Activated CD8-positive, alpha-beta T cell treated with anti-CD3 and anti-CD28 coated beads for 36 hours (primary cell): ENCODE results near the gene SIK3. TPM values are rescaled to one million over a fixed set of nuclear protein-coding genes. Genes with fewer than 3 reads are reported as not detected.

Experiments
- ATAC-seq: fragments of 200-7000 bp; cut with Tn5 transposase; one replicate; pipeline ENCODE4 v1.10.0; 2021; ENCODE audit warnings: mild to moderate bottlenecking, moderate library complexity
- CTCF ChIA-PET: fragments of 350-600 bp; sonication (Branson Sonifier 250); formaldehyde crosslinking; loops from one replicate; lab custom pipeline; 2021; ENCODE audit warnings: antibody characterized with exemption; lab: Charles Lee
- POLR2A ChIA-PET: fragments of 350-600 bp; sonication (Branson Sonifier 250); formaldehyde crosslinking; loops from one replicate; lab custom pipeline; 2021; ENCODE audit warnings: antibody characterized with exemption; lab: Charles Lee
- DNase-seq: peaks from one replicate; pipeline ENCODE4 v3.0.0-alpha.2; 2020
- H3K27ac Mint-ChIP-seq: one replicate; pipeline ENCODE4 v1.8.0; 2021; ENCODE audit warnings: mild to moderate bottlenecking, mixed read lengths
- H3K27me3 Mint-ChIP-seq: one replicate; pipeline ENCODE4 v1.8.0; 2021; ENCODE audit warnings: mixed read lengths
- H3K36me3 Mint-ChIP-seq: one replicate; pipeline ENCODE4 v1.8.0; 2021; ENCODE audit warnings: low read depth, mixed read lengths
- H3K4me1 Mint-ChIP-seq: one replicate; pipeline ENCODE4 v1.8.0; 2021; ENCODE audit warnings: low read depth, mixed read lengths
- H3K4me3 Mint-ChIP-seq: one replicate; pipeline ENCODE4 v1.8.0; 2021; ENCODE audit warnings: mild to moderate bottlenecking, moderate library complexity, mixed read lengths
- H3K9me3 Mint-ChIP-seq: one replicate; pipeline ENCODE4 v1.8.0; 2021; ENCODE audit warnings: mixed read lengths
- intact Hi-C: fragments of 100-400 bp; cut with micrococcal nuclease; formaldehyde crosslinking; loops from one replicate; pipeline ENCODE4 v1.10.0; 2022
- total RNA-seq, 2 experiments: library from RNA; stranded (reverse); gene quantifications; one replicate each; pipeline ENCODE4 v1.2.3, GENCODE V29; 2021
- TF ChIP-seq, protein P1 (sequence below): fragments of 200-600 bp; IDR thresholded peaks from one replicate; pipeline ENCODE4 v1.8.0; 2022; ENCODE audit warnings: antibody characterized with exemption, mild to moderate bottlenecking

SIK3 gene
- total RNA-seq, 2 experiments from 2014 or later: 18.7 to 24.1 TPM

DNA sequence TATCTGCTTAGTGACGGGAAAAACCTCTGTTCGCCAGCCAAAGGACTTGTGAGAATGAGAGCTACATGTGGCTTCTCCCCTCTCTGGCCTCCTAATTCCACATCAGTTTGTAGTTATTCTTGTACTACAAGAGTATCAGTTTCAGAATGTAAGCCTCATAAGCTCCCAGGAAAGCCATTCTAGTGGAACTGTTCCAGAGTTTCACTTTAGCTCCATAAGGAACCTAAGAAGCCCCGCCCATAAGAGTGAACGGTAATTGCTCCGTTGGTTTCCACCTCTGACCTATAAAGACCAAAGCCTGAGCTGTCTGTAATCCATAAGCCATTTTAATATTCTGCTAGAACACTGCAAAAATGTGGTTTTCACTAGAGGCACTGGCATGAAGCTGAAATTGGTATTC, 53.0 kb downstream of the SIK3 start:
- ATAC-seq (no peak), DNase-seq (no peak)
- no peaks in the 10 kb centered on the region for H3K9me3 Mint-ChIP-seq
- intact Hi-C loops: no loop called here
- CTCF ChIA-PET: interaction anchor here (0.8 to 1.6 kb wide), 3 partner anchors 11 to 32 kb away, joined by 3 to 5 read pairs (median 3); no protein-coding TSS in a partner anchor
- H3K36me3 Mint-ChIP-seq: peaks cover 4% of the 10 kb centered on the region
- H3K27me3 Mint-ChIP-seq: no peaks in the 10 kb centered on the region
- H3K4me1 Mint-ChIP-seq: peaks cover 53% of the 10 kb centered on the region
- POLR2A ChIA-PET: interaction anchor here (1.0 to 1.6 kb wide), 4 partner anchors 13 to 50 kb away, joined by 3 to 5 read pairs (median 3); no protein-coding TSS in a partner anchor
- peak overlapping the region; percentile 16 for H3K27ac Mint-ChIP-seq
- H3K4me3 Mint-ChIP-seq: no peak overlapping the region
- TF ChIP-seq, protein P1, sequence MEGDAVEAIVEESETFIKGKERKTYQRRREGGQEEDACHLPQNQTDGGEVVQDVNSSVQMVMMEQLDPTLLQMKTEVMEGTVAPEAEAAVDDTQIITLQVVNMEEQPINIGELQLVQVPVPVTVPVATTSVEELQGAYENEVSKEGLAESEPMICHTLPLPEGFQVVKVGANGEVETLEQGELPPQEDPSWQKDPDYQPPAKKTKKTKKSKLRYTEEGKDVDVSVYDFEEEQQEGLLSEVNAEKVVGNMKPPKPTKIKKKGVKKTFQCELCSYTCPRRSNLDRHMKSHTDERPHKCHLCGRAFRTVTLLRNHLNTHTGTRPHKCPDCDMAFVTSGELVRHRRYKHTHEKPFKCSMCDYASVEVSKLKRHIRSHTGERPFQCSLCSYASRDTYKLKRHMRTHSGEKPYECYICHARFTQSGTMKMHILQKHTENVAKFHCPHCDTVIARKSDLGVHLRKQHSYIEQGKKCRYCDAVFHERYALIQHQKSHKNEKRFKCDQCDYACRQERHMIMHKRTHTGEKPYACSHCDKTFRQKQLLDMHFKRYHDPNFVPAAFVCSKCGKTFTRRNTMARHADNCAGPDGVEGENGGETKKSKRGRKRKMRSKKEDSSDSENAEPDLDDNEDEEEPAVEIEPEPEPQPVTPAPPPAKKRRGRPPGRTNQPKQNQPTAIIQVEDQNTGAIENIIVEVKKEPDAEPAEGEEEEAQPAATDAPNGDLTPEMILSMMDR: no peak

DNA sequence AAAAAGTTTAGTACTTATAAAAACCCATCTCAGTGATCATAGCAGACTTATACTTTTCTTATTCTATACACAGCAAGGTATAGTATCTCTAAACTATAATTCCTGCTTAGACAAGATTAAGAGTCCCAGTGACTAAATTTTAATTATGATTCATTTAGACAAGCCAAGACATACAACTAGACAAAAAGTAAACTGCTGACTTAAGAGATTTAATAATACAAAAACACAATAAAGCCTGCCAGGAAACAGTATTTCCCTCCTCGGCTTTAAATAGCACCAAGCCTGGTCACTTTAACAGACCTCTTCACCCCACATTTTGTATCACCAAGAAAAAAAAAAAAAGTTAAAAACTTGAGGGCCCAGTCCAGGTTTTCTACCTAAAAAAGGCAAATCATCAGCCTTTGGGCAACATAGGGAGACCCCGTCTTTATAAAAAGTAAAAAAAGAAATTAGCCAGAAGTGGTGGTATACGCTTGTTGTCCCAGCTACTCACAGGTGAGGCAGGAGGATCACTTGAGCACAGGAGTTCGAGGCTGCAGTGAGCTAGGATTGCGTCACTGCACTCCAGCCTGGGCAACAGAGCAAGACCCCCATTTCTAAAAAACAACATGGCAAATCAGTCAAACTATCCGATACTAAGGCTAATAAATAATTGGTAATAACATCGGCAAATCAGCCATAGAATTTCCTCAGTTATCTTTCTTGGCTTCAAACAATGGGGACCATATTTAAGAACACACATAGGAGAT, 53.8 kb downstream of the SIK3 start:
- Mint-ChIP-seq H3K9me3 (no peaks in the 10 kb centered on the region), H3K27me3 (no peaks in the 10 kb centered on the region), H3K36me3 (peaks cover 4% of the 10 kb centered on the region), H3K4me3 (no peak overlapping the region), H3K4me1 (peaks cover 59% of the 10 kb centered on the region), H3K27ac (peak overlapping the region; percentile 16)
- DNase-seq (no peak), ATAC-seq (no peak)
- CTCF ChIA-PET: interaction anchor here (0.8 to 1.6 kb wide), 3 partner anchors 11 to 33 kb away, joined by 3 to 5 read pairs (median 3); no protein-coding TSS in a partner anchor
- intact Hi-C loops: no loop called here
- TF ChIP-seq, protein P1: no peak
- POLR2A ChIA-PET: interaction anchor here (1.0 to 1.6 kb wide), 3 partner anchors 13 to 51 kb away, joined by 3 to 5 read pairs (median 3); no protein-coding TSS in a partner anchor

DNA sequence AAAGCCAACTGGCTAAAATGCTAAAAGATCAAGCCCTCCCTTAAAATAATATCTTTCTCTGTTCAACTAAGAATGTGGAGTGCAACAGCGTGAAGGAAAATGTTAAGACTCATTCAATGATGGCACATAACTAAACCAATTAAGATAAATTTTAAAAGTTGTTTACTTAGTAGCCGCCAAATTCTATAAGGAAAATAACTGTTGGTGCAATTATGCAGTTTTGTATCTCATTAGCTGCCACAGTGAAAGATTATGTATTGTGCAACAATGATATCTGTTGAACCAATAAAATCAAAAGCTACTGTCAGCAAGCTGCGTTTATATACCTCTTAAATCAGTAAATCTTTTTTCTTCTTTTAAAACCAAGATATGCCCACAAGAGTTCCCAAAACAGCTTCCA, 55.5 kb downstream of the SIK3 start:
- H3K36me3 Mint-ChIP-seq: peaks cover 4% of the 10 kb centered on the region
- POLR2A ChIA-PET: no interaction called here
- DNase-seq (no peak), ATAC-seq (no peak)
- H3K27me3 Mint-ChIP-seq: no peaks in the 10 kb centered on the region
- CTCF ChIA-PET: interaction anchor here (1.1 kb wide), 1 partner anchor 15 kb away, joined by 3 read pairs; no protein-coding TSS in a partner anchor
- peaks cover 72% of the 10 kb centered on the region for H3K4me1 Mint-ChIP-seq
- TF ChIP-seq, protein P1: no peak
- peak overlapping the region; percentile 22 for H3K27ac Mint-ChIP-seq
- H3K9me3 Mint-ChIP-seq: no peaks in the 10 kb centered on the region
- intact Hi-C loops: no loop called here
- H3K4me3 Mint-ChIP-seq: no peak overlapping the region

DNA sequence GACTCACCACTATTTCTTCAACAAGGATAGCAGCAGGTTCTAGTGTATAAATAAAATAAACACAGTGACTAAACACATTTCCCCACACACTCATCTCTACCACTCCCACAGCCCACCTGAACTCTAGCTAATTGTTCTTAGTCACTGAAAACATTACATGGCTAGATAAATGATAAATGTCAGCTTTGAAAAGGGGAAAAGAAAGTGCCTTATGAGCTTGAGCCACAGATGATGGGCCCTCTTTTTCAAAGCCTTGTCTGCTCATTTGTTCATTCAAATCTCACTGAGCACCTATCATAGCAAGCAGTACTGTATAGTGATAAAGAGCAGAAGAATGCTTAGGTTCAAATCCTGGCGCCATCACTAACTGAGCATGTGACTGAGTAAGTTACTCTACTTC, 58.3 kb downstream of the SIK3 start:
- H3K4me3 Mint-ChIP-seq: no peak overlapping the region
- H3K27me3 Mint-ChIP-seq: no peaks in the 10 kb centered on the region
- peaks cover 76% of the 10 kb centered on the region for H3K4me1 Mint-ChIP-seq
- H3K36me3 Mint-ChIP-seq: peaks cover 2% of the 10 kb centered on the region
- TF ChIP-seq, protein P1: no peak
- POLR2A ChIA-PET: interaction anchor here (1.5 to 1.9 kb wide), 3 partner anchors 16 to 28 kb away, joined by 5 to 8 read pairs (median 5); no protein-coding TSS in a partner anchor
- ATAC-seq: peak; percentile 80
- no peaks in the 10 kb centered on the region for H3K9me3 Mint-ChIP-seq
- intact Hi-C loops: no loop called here
- peak; percentile 57 for DNase-seq
- CTCF ChIA-PET: interaction anchor here (0.7 to 2.5 kb wide), 11 partner anchors 10 to 111 kb away, joined by 3 to 7 read pairs (median 4); no protein-coding TSS in a partner anchor
- H3K27ac Mint-ChIP-seq: peak overlapping the region; percentile 52
